Umbilical cord (tissue), 2 donors: ENCODE measurements around the gene FAM193A. TPM values are rescaled to one million over a fixed set of nuclear protein-coding genes. Genes with fewer than 3 reads are reported as not detected.
A peak's percentile ranks its signal among the peaks of the same experiment; 100 is the strongest.
"Not testable (repeated sequence)": the region's sequence is repeated elsewhere in the genome, so short reads cannot be mapped to it uniquely, and the experiment has no call there.

Source experiments
- DNase-seq: peaks from one replicate; pipeline ENCODE4 v3.0.0-alpha.2; 2015; ENCODE audit warnings: low spot score
- total RNA-seq: library from RNA; depleted of rRNA; stranded (reverse); fragments of >200 nt; gene quantifications from one replicate; pipeline ENCODE4 v1.2.3, GENCODE V29; 2014; ENCODE audit warnings: low replicate concordance; ENCODE audit not compliant: insufficient read depth

FAM193A gene
- total RNA-seq, 1 donor from 2014 or later, result 23.4 TPM

DNA sequence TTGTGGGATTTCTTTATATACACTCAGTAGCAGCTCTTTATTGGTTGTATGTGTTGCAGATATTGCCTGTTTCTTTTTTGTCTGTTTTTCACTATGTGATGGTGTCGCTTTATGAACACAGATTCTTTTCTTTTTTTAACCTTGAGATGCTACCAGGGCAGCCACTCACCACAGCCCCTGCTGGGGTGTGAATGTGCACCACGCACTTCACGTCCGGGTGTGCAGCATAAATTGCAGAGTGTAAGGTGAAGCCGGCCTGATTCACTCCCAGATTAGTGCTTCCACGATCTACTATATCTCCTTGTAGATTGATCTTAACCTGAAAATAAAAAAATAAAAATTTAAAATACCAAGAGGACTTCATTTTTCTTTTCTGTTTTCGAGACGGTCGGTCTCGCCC lies 71.4 kb downstream of the FAM193A start:
- DNase-seq, result no peak

DNA sequence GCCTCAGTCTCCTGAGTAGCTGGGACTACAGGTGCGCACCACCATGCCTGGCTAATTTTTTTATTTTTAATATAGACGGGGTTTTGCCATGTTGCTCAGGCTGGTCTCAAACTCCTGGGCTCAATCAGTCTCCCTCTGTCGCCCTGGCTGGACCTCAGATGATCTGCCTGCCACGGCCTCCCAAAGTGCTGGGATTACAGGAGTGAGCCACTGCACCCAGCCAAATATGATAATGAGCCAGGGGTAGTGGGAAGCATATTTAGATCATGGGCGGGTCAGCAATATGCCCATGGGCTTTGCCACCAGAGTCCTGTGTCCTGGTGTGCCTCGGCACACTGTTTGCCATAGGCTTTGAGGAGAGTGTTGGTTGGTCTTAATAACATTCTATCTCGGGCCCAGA lies 71.8 kb downstream of the FAM193A start:
- DNase-seq, result no peak

DNA sequence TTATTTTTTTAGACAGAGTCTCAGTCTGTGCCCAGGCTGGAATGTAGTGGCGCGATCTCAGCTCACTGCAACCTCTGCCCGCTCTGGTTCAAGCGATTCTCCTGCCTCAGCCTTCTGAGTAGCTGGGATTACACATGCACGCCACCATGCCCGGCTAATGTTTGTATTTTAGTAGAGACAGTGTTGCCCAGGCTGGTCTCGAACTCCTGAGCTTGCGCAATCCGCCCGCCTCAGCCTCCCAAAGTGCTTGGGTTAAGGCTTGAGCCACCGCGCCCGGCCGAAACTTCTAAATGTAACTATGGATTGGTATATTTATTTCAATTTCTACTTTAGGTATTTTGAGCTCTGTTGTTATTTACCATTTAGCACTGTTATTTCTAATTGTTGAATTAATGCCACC lies 79.4 kb downstream of the FAM193A start:
- no peak for DNase-seq

DNA sequence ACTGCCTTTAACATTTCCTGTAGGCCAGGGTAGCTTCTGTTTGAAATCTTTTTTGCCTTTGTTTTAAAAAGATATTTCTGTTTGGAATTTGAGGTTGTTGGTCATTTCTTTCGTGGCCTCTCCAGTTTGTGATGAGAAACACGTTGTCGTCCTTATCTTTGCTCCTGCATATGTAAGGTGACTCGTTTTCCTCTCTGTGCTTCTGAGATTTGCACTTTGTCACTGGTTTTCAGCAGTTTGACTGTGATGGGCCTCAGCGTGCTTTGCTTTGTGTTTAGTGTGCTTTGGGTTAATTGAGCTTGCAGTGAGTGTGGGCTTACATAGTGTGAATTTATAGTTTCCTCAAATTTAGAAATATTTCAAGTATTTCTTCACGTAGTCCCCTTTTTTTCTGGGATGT lies 81.5 kb downstream of the FAM193A start:
- no peak for DNase-seq

DNA sequence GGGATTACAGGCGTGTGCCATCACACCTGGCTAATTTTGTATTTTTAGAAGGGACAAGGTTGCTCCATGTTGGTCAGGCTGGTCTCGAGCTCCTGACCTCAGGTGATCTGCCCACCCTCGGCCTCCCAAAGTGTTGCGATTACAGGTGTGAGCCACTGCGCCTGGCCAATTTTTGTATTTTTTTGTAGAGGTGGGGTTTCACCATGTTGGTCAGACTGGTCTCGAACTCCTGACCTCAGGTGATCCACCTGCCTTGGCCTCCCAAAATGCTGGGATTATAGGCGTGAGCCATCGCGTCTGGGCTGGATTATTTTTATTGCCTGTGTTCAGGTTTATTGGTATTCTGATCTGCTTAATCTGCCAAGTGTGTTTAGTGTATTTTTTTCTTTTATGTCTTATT lies 82.3 kb downstream of the FAM193A start:
- not testable (repeated sequence) for DNase-seq

DNA sequence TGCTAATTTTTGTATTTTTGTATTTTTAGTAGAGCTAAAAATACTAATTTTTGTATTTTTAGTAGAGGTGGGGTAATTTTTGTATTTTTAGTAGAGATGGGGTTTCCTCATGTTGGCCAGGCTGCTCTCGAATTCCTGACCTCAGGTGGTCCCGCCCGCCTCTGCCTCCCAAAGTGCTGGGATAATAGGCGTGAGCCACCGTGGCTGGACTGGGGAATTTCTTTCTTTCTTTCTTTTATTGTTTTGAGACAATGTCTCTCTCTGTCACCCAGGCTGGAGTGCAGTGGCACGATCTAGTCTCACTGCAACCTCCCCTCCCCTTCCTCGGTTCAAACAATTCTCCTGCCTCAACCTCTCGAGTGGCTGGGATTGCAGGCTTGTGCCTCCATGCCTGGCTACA lies 83.0 kb downstream of the FAM193A start:
- DNase-seq, result no peak

DNA sequence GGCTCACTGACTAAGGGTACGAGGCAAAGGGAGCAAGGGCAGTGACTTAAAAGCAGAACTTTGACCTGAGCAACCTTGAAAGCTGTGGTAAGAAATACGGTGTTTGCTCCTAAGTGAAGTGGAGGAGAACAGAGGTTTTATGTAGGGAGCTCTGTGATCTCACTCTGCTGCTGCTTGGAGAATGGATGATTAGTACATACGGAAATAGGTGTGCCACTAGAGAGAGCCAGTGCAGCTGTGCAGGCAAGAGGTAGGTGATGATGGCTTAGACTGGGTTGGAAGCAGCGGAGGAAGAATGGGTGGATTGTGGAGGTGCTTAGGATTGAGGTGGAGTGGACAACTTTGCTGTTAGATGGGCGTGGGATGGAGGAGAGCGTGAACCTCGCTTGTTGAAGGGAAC lies 85.0 kb downstream of the FAM193A start:
- DNase-seq, result no peak

DNA sequence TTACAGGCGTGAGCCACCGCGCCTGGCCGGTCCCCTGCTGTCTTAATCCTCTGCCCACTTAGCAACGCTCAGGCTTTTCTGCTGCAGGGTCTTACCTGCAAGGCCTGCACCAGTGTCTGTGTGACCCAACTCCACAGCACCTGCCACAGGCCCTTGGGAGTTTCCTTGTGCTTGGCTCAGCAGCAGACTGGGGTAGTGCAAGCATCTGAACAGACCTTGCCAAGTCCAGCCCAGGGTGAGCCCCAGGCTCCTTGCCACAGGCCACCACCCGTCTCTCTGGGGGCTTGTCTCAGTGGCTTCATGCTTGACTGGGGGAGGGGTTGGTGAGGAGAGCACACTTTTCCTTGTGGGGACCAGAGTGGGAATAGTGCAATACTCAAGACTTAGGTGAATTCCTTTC lies 87.0 kb downstream of the FAM193A start:
- no peak for DNase-seq

DNA sequence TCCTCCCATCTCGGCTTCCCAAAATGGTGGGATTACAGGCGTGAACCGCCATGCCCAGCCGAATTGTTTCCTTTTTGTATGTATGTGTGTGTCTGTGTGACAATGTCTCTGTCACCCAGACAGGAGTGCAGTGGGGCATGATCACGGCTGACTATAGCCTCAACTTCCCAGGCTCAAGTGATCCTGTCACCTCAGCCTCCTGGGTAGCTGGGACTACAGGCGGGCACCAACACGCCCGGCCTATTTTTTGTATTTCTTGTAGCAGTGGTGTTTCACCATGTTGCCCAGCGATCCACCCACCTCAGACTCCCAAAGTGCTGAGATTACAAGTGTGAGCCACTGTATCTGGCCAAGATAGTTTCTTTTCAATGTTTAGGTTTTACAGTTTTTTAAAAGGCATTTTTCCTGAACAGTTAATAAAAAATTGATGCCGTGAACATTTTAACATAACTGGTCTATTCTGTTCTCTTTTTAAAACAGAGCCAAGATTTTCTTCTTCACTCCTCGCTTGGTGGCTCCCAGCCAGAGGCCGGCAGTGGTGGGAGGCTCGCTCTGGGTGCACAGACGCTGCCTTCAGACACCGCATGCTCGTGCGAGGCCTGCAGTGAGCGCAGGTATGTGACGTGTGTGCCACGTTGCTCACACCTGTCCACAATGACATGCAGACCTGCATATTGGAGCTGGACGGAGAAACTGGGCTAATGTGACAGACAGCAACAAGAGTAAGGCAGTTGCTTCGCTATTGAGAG lies 88.5 kb downstream of the FAM193A start:
- no peak for DNase-seq

DNA sequence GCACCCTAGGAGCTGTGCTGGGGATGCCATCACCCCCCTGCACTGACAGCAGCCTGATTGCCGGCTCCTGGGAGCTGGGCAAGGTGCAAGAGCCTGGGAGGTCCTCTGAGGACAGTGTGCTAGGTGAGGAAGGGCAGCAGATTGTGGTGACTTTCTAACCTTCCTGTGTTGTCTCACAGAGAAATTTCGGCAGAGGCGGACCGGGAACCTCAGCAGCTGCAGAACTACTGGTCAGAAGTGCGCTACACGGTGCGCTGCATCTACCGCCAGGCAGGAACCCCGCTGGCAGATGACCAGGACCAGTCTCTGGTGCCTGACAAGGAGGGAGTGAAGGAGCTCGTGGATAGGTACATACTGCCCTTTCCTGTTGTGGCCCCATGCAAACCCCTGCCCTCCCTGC lies 89.8 kb downstream of the FAM193A start:
- DNase-seq, result no peak

DNA sequence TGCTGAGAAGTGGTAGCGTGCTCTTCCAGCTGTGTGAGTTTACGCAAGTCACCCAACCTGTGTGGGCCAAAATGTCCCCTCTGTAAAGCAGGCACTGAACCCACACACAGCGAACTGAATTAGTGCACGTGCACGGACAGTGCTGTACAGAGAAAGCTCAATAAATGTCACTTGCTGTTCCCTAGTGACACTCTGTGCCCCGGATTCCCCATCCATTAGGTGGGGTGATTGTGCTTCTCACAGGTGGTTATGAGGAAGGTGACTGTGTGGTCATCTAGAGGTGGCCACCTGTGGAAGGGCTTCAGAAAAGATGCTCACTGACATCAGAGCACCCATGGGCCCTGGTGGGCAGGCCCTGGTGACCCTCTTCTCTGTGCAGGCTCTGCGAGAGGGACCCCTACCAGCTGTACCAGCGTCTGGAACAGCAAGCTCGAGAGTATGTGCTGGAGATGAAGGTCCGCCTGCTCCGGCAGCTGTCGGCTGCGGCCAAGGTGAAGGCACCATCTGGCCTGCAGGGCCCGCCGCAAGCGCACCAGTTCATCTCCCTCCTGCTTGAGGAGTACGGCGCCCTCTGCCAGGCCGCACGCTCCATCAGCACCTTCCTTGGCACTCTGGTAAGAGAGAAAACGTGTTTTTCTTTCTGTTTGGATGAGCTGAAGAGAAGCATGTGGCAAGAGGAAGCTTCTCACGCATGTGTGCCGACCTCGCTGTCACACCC lies 94.3 kb downstream of the FAM193A start:
- no peak for DNase-seq

DNA sequence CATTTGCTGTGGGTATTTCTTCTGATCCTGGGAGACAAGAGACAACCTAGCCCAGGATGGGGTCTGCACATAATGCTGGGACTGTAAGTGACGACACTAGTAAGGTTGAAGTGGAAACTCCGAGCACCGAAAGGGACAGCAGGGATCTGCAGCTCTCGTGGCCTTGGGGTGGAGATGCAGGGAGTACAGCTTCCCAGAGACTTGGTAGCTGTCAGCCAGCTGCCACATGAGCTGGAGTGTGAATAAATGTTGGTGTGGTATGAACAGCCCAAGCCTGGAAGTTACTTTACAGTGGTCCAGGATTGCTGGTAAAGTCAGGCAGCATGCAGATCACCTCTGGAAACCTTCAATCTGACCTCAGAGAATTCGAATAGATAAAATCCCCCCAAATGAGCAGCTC lies 97.6 kb downstream of the FAM193A start:
- peak; percentile 24 for DNase-seq

DNA sequence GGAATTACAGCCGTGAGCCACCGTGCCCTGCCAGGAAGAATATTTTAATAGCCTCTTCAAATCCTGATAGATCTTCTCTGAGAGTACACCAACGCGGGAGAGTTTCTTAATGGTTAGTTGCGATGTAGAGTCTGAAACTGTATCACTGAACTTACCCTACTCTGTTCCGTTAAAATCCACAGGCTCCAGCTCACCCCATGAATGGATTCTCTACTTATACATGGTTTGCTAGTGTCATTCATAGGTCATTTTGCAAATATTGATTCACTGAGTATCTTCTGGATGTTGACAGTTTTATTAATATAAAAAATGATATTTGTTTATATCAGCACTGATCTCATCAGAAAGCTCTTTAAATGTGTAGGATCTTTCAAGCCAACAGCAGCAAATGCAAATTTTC lies 99.9 kb downstream of the FAM193A start:
- no peak for DNase-seq

DNA sequence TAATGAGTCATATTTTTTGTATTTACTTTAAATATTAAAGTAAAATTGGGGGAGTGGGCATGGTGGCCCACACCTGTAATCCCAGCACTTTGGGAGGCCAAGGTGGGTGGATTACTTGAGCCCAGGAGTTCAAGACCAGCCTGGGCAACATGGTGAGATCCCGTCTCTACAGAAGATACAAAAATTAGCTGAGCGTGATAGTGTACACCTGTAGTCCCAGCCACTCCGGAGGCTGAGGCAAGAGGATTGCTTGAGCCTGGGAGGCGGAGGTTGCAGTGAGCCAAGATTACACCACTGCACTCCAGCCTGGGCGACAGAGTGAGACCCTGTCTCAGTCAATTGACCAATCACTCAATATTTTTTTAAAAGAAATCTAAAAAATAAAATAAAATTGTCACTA lies 100.5 kb downstream of the FAM193A start:
- DNase-seq, result not testable (repeated sequence)

DNA sequence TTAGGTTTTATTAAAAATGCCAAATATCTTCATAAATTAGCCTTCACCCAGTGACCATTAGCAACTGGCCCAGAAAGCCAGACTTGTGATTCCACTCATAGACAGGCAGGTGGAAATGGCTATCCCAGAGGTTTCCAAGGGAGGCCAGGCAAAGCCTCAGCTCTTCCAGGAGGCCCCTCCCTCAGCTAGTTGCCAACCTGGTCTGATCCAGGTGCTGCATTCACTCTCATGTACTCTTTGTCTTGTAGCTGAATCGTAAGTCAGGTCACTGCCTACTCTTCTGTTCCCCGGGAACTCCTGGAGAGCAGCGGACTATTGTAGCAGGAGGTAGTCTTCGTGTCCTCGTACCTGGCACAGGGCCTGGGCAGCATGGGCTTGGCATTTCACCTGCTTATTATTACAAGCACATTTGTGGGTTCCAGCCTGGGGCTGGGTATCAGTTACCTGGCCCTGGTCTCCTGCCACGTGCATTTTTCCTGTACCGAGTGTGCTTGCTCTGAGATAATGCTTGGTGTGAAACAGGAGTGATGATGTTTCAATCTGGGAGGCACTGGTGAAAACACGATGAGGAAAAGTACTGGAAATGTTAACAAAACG lies 101.6 kb downstream of the FAM193A start:
- DNase-seq, result no peak

DNA sequence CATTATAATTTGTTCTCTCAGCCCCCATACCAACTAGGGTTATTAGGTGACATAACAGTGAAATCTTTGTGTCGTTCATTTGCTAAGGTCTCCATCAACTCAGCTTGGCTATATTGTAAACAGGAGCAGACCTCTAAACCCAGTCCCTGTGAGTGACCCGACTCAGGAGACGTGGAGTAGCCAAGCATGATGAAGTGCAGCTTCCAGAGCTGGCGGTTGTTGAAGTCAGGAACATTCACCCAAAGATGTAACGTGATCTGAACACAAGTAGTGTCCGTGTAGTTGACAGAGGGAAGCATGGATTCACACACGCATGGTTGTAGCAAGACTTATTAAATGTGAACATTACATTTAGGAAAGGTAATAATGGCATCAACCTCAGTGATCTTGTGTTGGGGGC lies 102.3 kb downstream of the FAM193A start:
- no peak for DNase-seq

DNA sequence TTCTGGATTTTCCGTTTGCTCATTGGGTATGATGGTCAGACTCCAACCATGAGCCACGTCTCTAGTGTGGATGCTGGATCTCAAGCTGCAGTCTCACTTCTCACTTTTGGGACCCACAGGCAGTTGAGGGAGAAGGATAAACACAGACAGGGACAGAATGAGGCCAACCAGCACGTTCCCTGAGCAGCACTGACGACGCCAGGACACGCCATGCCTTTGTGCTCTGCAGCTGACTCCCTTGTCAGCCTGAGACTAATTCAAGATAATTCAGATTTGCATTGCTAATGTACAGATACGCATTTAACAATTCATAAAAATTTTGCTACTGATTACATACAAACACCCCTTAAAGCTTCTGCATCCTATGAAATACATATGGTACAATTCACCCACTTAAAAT lies 106.5 kb downstream of the FAM193A start:
- DNase-seq, result no peak

DNA sequence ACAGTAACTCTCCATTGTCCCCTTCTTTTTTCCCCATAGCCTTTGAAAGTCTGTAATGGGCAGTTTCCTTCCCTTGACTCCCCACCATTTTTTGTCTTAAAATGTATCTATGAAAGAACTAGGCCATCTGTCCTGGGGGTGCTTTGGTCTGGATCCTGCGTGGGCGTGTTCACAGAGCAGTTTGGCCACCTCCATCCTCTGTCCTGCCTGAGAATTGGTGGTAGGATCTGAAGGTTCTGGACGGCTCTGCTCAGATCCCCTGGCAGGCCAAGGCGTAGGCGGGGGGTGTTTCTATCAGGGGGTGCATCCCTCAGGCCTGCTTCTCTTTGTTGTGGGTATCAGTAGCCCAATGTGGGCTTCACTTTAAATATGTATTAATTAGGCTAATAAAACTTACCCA lies 107.1 kb downstream of the FAM193A start:
- no peak for DNase-seq

DNA sequence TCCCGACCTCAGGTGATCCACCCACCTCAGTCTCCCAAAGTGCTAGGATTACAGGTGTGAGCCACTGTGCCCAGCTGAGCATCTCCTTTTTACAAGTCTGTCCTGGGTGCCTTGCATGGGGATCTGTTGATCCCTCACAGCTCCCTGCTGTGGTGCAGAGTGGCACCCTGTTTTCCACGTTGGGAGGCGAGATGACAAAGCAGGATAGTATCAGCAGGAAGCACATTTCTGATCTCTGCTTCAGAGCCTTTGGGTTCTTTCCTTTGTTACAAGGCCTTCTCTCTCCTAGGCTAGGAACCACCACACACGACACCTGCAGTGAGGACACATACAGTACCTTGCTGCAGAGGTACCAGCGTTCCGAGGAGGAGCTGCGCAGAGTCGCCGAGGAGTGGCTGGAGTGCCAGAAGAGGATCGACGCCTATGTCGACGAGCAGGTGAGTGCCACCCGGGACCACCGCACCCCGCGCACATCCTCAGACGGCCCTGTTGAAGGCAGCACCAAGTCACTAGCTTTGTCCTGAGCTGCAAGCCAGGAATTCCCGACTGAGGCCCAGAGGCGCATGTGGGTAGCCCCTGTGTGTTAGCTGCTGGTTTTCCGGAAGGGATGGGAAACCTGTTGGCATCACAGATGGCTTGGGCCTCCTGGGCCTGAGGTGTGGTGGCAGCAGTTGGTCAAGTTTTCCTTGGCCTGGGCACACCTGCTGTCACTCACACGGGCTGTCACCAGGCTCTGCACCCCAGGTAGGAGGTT lies 110.1 kb downstream of the FAM193A start:
- DNase-seq, result no peak

DNA sequence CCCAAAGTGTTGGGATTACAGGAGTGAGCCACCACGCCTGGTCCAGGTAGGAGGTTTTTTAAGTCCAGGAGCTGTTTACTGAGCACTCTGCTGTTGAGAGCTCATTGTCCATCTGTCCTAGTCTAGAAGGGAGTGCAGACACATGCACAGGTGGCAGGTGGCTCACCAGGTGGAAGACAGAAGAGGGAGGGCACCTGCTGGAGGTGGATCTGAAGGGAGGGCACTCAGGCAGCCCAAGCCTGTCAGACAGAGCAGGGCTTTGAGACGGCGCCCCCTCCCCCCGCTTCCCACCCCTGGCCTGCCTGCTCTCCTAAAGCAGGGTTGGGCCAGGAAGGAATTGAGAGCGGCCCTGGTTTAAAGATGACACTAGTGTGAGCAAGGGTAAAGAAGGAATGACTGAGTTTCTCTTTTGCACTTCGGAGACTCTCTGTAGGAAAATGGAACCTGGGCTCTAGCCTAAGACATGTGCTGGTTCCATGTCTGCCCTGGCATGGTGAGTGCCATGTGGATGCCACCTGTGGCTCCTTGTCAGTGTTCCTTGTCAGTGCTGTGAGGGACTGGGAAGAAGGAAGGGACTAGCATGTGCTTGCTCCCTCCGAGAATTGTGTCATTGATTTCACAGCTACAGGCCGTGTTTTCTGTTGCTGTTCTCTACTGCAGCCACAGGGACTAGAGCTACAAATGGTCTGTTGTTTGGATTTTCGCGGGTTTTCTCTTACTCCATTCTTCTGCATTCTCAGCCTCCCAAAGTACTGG lies 111.1 kb downstream of the FAM193A start:
- DNase-seq, result no peak

DNA sequence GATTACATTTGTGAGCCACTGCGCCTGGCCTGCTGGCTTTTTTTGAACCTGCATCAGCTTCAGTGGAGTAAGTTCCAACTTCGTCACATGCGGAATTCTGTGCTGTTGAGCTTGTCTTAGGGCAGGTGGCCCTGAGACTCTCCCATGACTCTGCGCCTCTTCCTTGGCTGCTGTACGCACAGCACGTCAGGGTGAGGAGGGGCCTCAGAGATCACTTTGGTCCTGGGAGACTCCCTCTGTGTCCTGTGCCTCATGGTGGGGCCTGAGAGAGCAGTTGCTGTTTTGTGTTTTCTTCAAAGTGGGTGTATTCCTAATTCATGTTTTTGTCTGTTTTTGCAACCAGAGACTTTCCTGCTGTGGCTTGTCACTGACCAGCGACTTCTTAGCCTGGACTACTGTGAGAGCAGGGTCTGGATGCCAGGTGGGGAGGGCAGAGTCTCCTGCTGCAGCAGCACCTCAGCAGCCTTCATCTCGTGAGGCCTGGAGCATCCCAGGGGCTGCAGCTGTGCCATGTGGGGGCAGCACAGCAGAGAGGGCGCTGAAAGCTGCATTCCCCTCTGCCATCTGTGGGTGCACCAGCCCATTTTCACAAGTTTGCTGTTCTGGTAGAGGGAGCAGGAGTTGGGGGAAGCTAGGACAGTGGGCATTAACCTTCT lies 111.8 kb downstream of the FAM193A start:
- no peak for DNase-seq
